AG20443 (cell line): ENCODE results near the gene AKT1.

ENCODE experiments used
- DNase-seq: peaks from one replicate; pipeline ENCODE4 v3.0.0; 2012; ENCODE audit warnings: low spot score, mixed read lengths

The AKT1 gene

DNA sequence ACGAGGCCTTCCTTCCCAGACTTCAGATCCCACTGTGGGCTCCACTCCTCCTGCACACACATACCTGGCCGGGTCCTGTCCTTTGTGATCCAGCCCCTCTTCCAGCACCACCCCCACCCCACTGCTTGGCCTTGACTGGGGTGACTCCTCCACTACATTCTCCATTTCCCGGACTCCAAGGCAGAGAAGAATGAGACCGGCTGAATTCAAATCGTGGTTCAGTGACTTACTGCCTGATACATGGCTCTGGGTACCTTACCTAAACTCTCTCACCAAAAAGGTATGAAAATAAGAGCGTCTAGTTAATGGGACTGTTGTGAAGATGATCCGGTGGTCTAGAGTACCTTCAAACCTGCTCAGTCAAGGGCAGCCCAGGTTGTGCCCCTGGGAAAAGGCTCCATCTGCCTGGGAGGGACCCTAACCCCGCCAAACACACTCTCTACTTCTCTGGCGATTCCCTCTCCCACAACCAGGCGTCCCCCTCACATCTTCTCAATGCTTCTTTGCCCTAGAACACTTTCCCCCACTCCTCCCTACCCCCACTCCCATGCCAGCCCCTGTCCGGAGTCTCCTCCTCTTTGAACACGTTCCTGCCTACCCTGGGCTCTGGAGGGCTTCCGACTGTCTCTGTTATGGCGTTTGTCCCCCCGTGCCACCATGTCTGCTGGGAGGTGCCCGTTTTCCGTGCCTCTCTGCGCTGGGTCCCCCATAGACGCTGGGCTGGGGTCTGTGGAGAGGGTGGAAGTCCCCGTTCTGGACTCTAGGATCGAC is 3.9 kb upstream of the AKT1 start:
- no peak for DNase-seq

DNA sequence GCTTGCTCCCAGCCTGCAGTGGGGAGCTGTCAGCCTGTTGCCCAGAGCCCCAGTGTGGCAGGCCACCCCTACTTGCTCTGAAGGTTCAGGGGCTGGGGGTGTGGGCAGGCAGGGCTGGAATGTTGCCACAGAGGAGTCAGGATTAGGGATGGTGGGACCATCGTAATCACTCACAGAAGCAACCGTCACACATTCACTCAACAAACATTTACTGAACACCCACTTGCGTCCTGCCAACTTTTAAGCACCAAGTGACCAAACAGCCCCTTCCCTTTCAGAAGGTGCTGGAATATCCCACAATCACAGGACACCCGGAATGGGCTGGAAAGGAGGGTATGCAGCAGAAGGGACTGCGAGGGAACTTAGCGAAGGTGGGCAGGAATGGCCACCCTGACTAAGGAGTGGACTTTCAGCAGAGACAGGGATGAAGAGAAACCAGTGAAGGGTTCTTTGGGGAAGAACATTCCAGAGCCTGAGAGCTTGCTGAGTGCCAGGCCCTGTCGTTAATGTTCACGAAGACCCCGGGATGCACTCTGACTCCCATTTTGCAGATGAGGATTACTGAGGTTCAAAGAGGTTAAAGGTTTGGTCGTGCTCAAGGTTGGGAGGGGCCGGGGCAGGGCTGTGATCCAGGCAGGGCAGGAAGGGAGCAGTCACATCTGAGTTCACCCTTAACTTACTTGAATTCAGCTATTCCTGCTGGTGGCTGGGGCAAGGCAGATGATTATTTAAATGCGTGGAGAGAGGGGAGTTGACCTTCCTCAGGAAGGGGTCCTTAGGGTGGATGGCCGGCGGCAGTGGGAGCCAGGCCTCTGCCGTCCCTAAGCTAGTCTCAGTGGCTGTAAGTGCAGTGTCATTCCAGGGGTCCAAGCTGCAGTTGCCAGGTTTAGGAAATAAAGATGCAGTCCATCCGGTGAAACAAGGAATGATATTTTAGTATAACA is 3.0 kb upstream of the AKT1 start:
- DNase-seq, result no peak

DNA sequence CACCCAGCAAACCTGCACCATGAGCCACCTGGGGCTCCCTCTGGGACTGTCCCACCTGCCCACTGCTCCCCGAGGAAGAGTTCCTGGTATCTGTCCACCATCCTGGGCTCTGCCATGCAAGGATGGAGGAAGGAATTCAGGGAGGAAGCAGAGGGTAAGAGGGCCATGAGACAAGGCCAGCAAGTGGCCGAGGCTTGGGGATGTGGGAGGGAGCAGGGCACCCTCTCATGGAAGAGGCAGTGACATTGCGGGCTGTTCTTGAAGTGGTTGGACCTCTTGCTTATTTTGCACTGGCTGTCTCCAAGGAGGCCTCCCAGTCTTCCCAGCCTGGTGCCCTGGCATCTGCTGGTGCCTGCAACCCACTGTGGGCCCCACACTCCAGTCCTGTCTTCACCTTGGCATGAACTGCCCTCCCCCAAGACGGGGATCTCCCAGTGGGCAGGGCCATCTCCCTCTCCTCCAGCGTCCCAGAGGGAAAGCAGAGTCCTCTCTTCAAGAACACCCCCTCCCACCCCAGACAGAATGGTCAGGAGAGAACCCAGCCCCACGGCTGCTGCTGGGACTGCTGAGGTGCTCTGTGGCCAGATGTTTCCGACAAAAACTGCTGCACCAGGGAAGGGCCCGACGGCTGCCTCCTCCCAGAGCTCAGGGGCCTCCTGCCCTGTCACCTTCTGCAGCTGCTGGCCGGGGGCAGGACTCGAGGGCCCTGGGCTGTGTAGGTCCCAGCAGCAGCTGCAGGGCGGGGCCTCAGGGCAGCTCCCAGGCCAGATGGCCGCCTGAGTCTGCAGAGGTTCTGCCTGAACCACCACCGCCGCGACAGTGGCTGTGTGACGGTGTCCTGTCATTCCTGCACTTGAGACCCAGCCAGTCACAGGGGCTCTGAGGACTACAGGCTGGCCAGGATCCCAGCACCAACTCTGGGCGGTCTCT is 1.8 kb upstream of the AKT1 start:
- DNase-seq, result peak; percentile 32

DNA sequence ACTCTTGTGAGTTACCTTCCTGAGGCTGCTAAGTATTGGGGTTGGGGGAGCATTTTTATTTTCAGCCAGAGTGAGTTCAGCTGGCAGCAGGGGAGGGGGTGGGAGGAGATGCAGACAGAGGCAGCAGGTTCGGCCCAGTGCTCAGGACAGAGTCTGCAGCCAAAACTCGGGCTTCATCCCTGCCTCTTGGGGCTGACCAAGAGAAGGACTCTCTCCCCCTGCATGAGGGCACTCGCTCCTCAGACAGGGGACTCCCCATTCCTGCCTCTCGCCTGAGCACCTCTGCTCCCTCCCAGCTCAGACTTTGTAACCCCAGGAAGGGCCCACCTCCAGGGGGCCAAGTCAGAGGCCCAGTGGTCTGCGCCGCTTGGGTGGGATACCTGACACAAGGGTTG is 1.1 kb upstream of the AKT1 start:
- DNase-seq, result no peak

GRCh38 chr14:104795781-104796686 is 486 bp upstream of the AKT1 start:
- peak; percentile 94 for DNase-seq

DNA sequence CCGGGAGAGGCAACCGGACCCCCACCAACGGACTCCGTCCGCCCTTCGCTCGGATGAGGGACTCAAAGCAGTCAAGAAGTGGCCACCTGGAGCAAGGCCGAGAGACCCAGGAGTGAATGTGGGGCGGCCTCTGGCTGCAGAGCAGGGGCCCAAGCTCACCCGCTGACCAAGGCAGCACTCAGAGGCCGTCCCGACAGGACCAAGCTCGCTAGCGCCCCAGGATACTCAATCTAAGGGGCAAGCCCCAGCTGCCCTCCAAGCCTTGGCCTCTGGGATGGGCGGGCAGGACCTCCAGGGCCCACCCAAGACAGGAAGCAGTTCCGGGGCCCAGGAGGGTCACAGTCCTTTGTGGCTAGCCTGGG is 936 bp downstream of the AKT1 start:
- peak; percentile 59 for DNase-seq

DNA sequence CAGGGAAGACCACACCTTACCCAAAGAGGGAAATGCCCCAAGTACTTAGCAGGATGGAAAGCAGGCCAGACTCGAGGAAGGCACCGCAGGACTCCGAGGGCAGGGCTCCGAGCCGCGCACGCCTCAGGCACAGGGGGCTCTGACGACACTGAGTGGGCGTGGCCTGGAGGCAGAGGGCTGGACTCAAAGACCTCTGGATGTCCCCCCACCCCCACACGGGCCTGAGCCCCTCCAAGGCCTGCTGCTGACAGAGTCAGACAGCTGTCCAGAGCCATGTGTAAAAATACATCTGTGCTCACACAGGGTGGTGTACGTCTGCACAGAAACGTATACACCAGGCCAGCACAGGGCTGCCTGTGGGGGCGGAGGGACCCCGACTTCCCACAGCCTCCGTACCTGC is 1.4 kb downstream of the AKT1 start:
- DNase-seq, result peak; percentile 90

- no peak for DNase-seq
Measured at GRCh38 chr14:104793703-104793959, 1.9 kb downstream of the AKT1 start.

- DNase-seq, result no peak
Measured at GRCh38 chr14:104792945-104793702, 2.4 kb downstream of the AKT1 start.

- no peak for DNase-seq
Measured at GRCh38 chr14:104792101-104792884, 3.3 kb downstream of the AKT1 start.

GRCh38 chr14:104791425-104791824 is 4.1 kb downstream of the AKT1 start:
- DNase-seq, result no peak

DNA sequence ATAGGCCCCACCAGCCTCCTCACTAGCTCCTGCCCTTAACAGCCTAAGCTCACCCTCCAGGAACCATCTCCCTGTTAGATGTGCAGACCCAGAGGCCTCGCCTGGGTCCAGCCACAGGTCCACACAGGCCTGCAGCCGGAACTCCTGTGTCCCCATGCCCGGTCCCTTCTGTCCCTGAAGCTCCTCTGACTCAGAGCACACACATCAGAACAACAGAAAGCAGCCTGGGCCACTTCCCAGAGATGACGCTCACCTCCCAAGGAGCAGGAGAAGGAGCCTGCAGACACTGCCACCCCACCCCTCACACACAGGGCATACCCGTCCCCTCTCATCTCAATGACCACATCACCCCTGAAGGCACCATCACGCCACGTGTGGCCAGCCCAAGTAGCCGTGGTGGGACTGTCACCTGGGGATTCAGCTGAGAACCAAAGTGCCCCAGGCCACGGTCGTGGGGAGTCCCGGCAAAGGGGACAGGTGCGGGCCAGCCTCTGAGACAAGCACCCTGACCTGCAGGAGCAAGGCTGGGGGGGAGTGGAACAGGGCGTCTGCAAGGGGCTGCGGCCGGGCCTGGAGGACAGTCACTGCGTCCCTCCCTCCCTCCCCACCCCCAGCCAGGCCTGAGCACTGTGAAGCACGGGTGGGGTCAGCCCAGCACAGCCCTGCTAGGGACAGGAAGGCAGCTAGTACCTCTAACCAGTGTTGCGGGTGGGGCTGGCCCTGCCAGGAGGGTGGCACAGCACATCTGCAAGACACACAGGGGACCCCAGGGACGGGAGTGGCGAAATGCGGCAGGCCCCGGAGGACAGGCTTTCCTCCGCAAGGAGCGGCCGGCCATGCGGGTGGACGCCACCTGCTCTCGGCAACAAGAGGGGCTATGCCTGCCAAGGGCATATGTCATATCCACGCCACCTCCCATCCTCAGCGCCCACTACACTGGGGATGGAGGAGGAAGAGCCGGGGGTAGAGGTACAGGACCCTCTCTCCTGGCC is 5.5 kb downstream of the AKT1 start:
- no peak for DNase-seq

- no peak for DNase-seq
Measured at GRCh38 chr14:104788873-104789663, 6.5 kb downstream of the AKT1 start.

- DNase-seq, result no peak
Measured at GRCh38 chr14:104788161-104788818, 7.3 kb downstream of the AKT1 start.

DNA sequence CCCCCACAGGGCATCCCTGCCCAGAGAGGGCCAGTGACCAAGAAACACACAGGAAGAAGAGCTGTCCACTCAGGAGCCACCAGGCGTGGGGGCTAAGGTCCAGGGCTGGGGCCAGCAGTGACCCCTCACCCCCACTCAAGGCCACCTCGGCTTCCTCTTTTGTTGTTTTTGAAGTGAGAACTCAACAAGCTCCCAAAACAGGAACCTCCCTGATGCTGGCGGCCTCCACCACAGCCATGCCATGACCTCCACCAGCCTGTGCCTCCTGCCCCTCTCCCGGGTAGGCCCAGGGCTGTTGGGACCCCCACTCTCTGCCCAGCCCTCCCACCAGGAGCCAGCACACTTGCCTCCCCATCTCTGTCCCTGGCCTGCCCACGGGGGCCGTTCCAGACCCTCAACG is 7.8 kb downstream of the AKT1 start:
- no peak for DNase-seq

GRCh38 chr14:104786726-104787675 is 8.5 kb downstream of the AKT1 start:
- no peak for DNase-seq
